Measurements from ENCODE around the gene CALR.

DNA sequence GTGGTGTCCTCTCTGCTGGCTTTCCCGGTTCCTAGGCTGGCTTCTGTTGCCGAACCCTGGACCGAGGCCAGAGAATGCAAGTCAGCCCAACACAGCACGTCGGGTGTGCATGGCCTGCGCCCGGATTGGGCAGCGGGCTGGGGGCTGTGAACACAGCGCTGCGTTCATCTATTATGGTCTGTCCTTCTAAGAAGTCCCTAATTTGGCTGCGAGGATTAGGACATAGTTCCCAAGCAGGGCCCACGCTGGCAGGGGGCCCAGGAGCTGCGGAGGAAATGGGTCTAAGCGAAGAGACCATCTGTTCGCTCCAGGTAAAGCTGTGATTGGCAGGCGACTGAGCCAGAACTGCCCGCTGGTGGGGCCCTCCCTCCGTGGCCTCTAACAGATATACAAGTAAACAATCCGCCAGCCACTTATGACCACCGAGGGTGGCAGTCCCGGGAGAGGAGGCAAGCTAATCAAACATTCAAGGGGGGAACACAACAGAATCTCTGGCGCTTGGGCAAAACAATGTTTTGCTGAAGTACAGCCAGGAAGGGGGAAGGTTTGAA is 25.3 kb upstream of the CALR start:
- TF ChIP-seq, protein P1, sequence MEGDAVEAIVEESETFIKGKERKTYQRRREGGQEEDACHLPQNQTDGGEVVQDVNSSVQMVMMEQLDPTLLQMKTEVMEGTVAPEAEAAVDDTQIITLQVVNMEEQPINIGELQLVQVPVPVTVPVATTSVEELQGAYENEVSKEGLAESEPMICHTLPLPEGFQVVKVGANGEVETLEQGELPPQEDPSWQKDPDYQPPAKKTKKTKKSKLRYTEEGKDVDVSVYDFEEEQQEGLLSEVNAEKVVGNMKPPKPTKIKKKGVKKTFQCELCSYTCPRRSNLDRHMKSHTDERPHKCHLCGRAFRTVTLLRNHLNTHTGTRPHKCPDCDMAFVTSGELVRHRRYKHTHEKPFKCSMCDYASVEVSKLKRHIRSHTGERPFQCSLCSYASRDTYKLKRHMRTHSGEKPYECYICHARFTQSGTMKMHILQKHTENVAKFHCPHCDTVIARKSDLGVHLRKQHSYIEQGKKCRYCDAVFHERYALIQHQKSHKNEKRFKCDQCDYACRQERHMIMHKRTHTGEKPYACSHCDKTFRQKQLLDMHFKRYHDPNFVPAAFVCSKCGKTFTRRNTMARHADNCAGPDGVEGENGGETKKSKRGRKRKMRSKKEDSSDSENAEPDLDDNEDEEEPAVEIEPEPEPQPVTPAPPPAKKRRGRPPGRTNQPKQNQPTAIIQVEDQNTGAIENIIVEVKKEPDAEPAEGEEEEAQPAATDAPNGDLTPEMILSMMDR (IDR thresholded peaks at IDR 0.05 in 8 of 11, conservative IDR thresholded peaks at IDR 0.05 in 3 of 11): no peak
- no peak for TF ChIP-seq POLR2A (IDR thresholded peaks at IDR 0.05)
- peak; percentile 51 to 78 (median 62) for TF ChIP-seq POLR2AphosphoS5 (IDR thresholded peaks at IDR 0.05)

Measured in spleen (tissue), 7 donors.